HG03378 (cell line): ENCODE measurements around the gene FBLL1.
"Not testable (repeated sequence)": the region's sequence is repeated elsewhere in the genome, so short reads cannot be mapped to it uniquely, and the experiment has no call there.

Source experiments
- ATAC-seq: cut with Tn5 transposase; IDR thresholded peaks from one replicate; pipeline ENCODE4 v1.9.1; 2021; ENCODE audit warnings: mild to moderate bottlenecking, moderate library complexity; ENCODE audit not compliant: unreplicated experiment

Gene FBLL1

DNA sequence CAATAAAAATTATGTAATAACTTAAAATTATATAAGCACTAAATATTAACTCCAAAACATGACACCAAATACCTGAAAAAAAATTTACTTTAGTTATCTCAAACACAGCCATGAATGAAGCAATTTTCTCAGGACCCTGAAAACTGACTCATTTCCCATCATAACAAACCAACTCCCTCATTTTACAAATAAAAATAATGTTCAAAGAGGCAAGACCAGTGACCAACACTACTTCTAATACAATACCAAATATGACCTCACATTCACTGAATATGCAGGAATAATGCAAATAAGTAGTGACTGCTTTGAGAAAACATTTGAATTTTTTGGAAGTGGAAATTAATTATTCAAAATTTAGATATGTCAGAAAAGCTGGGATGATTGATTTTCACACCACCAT lies 21.6 kb downstream of the FBLL1 start:
- no peak for ATAC-seq

DNA sequence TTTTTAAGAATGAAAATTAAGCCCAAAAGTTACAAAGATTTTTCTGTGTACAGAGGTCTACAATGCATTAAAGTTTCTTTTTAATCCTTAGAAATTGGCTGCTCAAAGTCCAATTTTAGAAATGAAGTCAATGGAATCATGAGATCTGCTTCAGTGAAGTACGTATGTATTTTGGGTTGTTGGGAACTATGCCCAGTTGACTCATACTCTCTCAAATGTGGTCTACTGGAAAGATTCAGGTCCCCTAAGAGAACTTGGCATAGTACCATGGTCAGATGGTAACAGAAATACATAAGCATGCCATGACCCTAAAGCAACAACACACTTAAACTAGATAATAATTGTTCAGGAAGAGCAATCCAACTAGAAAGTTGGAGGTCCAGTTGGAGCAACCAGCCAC lies 23.0 kb downstream of the FBLL1 start:
- ATAC-seq: no peak

DNA sequence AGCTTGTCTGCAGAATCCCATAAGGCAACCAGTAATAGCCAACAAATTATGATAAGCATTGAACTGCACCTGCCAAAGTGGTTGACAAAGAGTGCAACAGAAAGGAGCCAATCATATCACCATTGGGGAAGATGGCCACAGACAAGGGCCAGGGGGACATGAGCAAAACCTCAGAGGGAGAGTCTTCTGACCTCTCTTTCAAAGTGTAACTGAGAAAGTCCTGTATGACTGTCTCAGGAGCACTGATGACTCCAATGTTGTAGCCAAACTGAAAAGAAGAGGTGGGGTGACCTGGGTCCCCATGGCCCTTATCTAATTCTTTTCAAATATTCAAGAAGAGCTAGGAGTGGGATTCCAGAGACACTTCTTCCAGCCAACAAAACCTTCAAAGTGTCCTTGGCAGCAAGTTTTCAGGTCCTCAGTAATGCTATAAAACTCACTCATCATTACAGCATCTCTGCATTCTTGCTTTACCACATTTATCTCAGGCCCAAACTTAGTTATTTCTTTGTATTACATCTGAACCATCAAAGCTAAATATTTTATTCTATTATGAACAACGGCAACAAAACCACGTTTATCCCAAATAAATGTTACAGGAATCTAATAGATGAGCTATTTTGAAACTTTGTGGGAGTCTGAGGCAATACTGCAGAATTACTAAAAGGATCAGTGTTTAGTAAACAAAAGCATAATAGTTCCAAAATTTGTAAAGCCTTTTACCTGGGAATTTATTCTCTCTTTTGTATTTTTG lies 24.4 kb downstream of the FBLL1 start:
- ATAC-seq: no peak

GRCh38 chr5:168557389-168557788 lies 28.3 kb downstream of the FBLL1 start:
- no peak for ATAC-seq

GRCh38 chr5:168562279-168562678 lies 33.2 kb downstream of the FBLL1 start:
- no peak for ATAC-seq

GRCh38 chr5:168563959-168564358 lies 34.9 kb downstream of the FBLL1 start:
- no peak for ATAC-seq

DNA sequence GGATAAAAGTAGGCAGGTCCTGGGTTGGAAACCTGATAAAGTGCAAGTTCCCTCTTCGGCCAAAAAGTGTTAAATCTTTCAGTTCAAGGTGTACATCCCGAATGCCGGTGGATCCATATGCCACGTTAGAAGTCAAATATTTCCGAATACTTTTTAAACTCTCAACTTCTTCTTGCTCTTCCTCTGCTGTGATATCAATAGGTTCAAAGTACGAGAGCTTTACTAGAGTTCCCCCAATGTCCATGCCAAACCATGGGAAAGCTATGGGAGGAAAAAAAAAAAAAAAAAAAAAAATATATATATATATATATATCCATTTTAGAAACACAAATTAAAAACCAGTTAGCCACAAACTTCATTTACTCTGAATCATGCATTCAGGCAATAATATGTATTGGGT lies 39.6 kb downstream of the FBLL1 start:
- ATAC-seq: no peak

DNA sequence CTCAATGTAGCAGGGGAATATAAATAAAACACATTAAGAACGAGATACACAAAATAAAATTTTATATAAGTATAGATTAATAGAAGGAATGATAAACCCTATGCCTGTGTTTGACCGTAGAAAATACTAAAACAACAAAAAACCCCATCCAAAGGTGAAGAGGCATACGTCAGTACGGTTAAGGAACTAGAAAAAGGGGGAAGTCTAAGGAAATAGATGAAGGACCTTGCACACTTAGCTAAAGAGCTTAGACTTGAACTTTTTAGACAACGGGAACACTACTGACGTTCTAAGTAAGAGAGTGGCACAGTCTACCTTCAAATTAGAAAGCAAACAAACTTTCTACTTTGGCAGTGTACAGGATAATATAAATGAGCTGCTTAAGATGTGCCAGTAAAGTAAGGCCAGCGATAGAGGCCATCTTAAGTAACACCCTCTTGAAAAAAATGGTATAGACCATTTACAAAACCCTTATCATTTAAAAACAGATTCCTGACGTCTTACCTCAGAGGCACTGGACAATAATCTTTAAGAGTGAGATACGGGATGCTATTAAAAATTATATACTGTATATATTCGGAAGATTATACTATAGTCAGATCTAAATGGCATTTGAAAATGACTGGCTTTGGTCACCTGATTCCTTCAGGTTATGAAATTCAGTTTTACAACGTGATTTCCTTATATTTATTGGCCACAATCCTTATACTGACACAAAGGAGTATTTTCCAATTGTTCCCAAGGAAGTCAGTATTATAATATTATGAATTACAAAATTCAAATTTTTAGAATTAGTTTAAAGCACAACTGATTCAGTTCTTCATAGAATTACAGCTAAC lies 41.6 kb downstream of the FBLL1 start:
- ATAC-seq: no peak

GRCh38 chr5:168573663-168574062 lies 44.6 kb downstream of the FBLL1 start:
- not testable (repeated sequence) for ATAC-seq

DNA sequence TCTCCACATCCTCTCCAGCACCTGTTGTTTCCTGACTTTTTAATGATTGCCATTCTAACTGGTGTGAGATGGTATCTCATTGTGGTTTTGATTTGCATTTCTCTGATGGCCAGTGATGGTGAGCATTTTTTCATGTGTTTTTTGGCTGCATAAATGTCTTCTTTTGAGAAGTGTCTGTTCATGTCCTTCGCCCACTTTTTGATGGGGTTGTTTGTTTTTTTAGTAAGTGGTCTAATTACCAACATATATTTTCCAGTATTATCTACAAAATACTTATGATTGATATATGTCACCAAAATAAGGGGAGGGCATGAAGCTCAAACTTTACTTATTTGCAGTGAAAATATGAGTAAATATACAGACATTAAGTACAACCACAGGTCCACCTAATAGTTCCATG lies 45.1 kb downstream of the FBLL1 start:
- not testable (repeated sequence) for ATAC-seq

GRCh38 chr5:168575391-168576372 lies 46.6 kb downstream of the FBLL1 start:
- ATAC-seq: no peak

- no peak for ATAC-seq
Observed at GRCh38 chr5:168578006-168578405, 48.9 kb downstream of the FBLL1 start.

GRCh38 chr5:168578538-168579487 lies 49.7 kb downstream of the FBLL1 start, which contains the start of gene PANK3:
PANK3 (minus strand) TSS chr5:168579368; CDS start chr5:168579283, 85 bp downstream.
- peak; percentile 36 for ATAC-seq

DNA sequence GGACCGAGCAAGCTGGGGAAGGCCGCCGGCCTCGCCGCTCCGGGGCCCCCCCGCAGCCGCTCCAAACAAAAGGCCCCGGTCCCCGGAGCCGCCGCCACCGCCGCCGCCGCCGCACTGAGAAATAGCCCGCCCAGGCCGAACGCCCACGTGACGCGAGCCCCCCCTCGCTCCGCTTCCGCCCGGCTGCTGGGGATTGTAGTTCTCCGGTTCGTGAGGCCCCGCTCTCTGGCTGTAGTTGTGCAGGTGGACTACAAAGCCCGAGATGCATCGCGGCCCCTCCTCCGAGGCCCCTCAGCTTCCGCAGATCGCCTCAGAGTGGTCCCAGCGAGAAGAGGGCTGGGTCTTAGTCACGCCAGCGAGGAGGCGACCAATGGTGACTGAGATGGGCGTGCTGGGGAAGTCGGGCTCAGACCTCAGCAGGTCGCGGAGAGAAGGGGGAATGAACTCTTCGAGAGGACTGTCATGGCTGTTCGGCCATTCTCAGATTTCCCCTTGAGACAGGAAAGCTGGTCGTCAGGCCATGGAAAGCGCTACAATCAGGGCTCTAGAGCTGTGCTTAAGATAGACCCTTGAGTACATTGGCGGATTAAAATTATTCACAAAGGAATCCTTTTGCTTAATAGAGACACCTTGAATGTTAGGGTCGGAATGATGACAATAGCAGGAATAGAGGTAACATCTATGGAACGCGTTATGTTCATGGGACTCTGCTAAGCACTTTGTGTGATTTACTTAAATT lies 50.6 kb downstream of the FBLL1 start:
- peak; percentile 92 for ATAC-seq

DNA sequence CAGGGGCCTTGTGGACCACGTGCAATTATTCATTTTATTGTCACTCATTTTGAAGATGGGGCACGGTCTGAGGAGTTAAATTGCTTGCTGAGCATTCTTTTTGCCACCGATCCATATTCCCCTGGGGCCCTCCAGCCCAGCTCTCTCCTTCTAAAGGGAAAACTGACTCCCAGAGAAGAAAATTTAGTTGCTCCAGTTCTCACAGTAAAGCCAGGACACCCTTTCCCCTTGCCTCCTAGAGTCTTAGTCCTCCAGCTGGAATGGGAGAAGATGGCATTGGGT lies 51.1 kb downstream of the FBLL1 start:
- no peak for ATAC-seq
